Loucy (cell line): ENCODE measurements around the gene SCGB1A1.

Source experiments
- EZH2phosphoT487 ChIP-seq: fragments of 200-600 bp; IDR thresholded peaks from 2 replicates; pipeline ENCODE4 v1.6.1; 2018; ENCODE audit warnings: antibody characterized with exemption, mild to moderate bottlenecking, moderate library complexity, borderline replicate concordance
- TF ChIP-seq, protein P1 (sequence below): fragments of 200-600 bp; sonication (generic); conservative IDR thresholded peaks from 2 replicates; pipeline ENCODE4 v1.5.1; 2014; ENCODE audit warnings: mild to moderate bottlenecking, antibody characterized with exemption, low read length

DNA sequence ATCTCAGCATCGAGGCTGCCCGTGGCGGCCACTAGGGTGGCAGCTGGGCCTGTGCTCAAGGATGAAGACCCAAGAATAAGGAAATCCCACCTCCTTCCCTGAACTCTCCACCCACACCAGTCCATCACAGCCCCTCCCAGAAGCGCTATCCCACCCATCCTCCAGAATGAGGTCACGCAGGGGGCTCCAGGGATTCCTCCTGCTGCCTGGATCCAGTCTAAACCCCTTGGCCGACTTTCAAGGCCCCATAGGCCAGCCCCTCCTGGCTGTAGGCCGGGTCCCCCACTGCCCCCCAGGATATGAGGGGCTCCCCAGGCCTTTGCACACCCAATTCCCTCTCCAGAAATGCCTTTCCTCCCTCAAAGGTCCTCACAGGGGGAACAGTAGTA is 19.0 kb upstream of the SCGB1A1 start:
- TF ChIP-seq, protein P1, sequence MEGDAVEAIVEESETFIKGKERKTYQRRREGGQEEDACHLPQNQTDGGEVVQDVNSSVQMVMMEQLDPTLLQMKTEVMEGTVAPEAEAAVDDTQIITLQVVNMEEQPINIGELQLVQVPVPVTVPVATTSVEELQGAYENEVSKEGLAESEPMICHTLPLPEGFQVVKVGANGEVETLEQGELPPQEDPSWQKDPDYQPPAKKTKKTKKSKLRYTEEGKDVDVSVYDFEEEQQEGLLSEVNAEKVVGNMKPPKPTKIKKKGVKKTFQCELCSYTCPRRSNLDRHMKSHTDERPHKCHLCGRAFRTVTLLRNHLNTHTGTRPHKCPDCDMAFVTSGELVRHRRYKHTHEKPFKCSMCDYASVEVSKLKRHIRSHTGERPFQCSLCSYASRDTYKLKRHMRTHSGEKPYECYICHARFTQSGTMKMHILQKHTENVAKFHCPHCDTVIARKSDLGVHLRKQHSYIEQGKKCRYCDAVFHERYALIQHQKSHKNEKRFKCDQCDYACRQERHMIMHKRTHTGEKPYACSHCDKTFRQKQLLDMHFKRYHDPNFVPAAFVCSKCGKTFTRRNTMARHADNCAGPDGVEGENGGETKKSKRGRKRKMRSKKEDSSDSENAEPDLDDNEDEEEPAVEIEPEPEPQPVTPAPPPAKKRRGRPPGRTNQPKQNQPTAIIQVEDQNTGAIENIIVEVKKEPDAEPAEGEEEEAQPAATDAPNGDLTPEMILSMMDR = no peak
- TF ChIP-seq EZH2phosphoT487 = no peak
